PC-9 (cell line): ENCODE data around the gene SIGLEC15.

Experiments used
- CTCF ChIP-seq: fragments of 200-600 bp; sonication (generic); conservative IDR thresholded peaks from 2 replicates; pipeline ENCODE4 v1.6.1; 2017; ENCODE audit warnings: mixed run types, antibody characterized with exemption, mild to moderate bottlenecking, moderate library complexity
- EZH2 ChIP-seq: fragments of 200-600 bp; sonication (generic); IDR thresholded peaks from 2 replicates; pipeline ENCODE4 v1.8.0; 2017; ENCODE audit warnings: antibody characterized with exemption, low read depth

DNA sequence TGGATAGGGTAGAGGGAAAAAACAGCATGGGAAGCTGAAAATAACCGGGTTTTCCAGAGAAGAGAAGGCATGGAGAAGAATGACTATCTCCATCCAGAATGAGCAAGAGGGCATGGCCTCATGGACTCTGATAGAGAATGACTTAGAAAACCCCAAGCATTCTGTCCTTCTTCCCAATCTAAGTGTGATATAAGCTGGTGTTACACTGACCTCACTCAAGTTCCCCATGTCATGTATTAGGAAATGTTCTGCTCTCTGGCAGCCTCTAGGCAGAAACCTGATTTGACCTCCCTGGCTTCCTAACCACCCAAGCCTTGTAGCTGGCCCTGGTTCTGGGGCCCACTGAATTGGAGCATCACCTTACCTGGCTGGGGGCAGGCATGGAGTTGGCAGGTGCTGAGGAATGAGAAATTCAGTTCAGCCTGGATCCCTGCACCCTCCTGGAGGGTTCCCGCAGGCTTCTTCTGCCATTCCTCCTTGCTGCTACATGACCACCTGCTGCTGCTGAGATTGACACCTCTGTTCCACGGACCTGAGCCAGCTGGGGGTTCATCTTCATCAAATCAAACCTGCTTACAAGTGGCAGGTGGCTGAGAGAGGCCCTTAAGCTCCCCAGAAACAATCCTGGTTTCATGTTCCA is 5.2 kb upstream of the SIGLEC15 start:
- TF ChIP-seq CTCF = no peak
- no peak for TF ChIP-seq EZH2
